ENCODE measurements around the gene NHS. TPM values are rescaled to one million over a fixed set of nuclear protein-coding genes. Genes with fewer than 3 reads are reported as not detected.
A peak's percentile ranks its signal among the peaks of the same experiment; 100 is the strongest.

The NHS gene
- total RNA-seq, 1 experiment from 2014 or later, result 6.2 TPM

- no peak for TF ChIP-seq CTCF (IDR thresholded peaks at IDR 0.05; ENCODE audit: unreplicated experiment)
- no peak overlapping the region for H3K27ac Mint-ChIP-seq (ENCODE audit: low read depth, unreplicated experiment)
- intact Hi-C loops (cut with micrococcal nuclease), result no loop called here
- ChIA-PET CTCF (interaction anchor here (0.5 to 1.6 kb wide), 4 partner anchors 60 to 1572 kb away, joined by 3 read pairs; no protein-coding TSS in a partner anchor), POLR2A (no interaction called here)
- no peak for DNase-seq (ENCODE audit: unreplicated experiment)
- H3K4me3 Mint-ChIP-seq (ENCODE audit: unreplicated experiment), result no peak overlapping the region
- H3K36me3 Mint-ChIP-seq (ENCODE audit: insufficient read depth, unreplicated experiment), result peaks cover 6% of the 10 kb centered on the region
- no peaks in the 10 kb centered on the region for H3K9me3 Mint-ChIP-seq (ENCODE audit: unreplicated experiment)
- peaks cover 68% of the 10 kb centered on the region for H3K27me3 Mint-ChIP-seq (ENCODE audit: insufficient read depth, unreplicated experiment)
- BruUV-seq (replicated peaks), result no TSS peak
- H3K4me1 Mint-ChIP-seq (ENCODE audit: insufficient read depth, unreplicated experiment), result no peaks in the 10 kb centered on the region
Measured at GRCh38 chrX:17531500-17531899, 156.5 kb downstream of the NHS start.

GRCh38 chrX:17535229-17535628 lies 160.2 kb downstream of the NHS start:
- peaks cover 73% of the 10 kb centered on the region for H3K27me3 Mint-ChIP-seq (ENCODE audit: insufficient read depth, unreplicated experiment)
- H3K4me3 Mint-ChIP-seq (ENCODE audit: unreplicated experiment), result no peak overlapping the region
- ChIA-PET POLR2A (no interaction called here), CTCF (interaction anchor here (0.6 to 1.6 kb wide), 18 partner anchors 10 to 146 kb away, joined by 3 to 5 read pairs (median 3); no protein-coding TSS in a partner anchor)
- TF ChIP-seq CTCF (IDR thresholded peaks at IDR 0.05; ENCODE audit: unreplicated experiment), result peak; percentile 42
- no peaks in the 10 kb centered on the region for H3K36me3 Mint-ChIP-seq (ENCODE audit: insufficient read depth, unreplicated experiment)
- peak; percentile 78 for DNase-seq (ENCODE audit: unreplicated experiment)
- no peak overlapping the region for H3K27ac Mint-ChIP-seq (ENCODE audit: low read depth, unreplicated experiment)
- no peaks in the 10 kb centered on the region for H3K4me1 Mint-ChIP-seq (ENCODE audit: insufficient read depth, unreplicated experiment)
- BruUV-seq (replicated peaks), result no TSS peak
- intact Hi-C loops (cut with micrococcal nuclease), result loop anchor here (1.0 to 2.0 kb wide), 3 partner anchors 56 to 292 kb away; no protein-coding TSS in a partner anchor
- no peaks in the 10 kb centered on the region for H3K9me3 Mint-ChIP-seq (ENCODE audit: unreplicated experiment)

GRCh38 chrX:17537723-17538243 lies 162.8 kb downstream of the NHS start:
- POLR2A ChIA-PET, result no interaction called here
- BruUV-seq (replicated peaks), result no TSS peak
- Mint-ChIP-seq H3K4me3 (ENCODE audit: unreplicated experiment) (no peak overlapping the region), H3K27me3 (ENCODE audit: insufficient read depth, unreplicated experiment) (peaks cover 62% of the 10 kb centered on the region), H3K4me1 (ENCODE audit: insufficient read depth, unreplicated experiment) (no peaks in the 10 kb centered on the region), H3K36me3 (ENCODE audit: insufficient read depth, unreplicated experiment) (no peaks in the 10 kb centered on the region), H3K27ac (ENCODE audit: low read depth, unreplicated experiment) (no peak overlapping the region), H3K9me3 (ENCODE audit: unreplicated experiment) (no peaks in the 10 kb centered on the region)
- no peak for DNase-seq (ENCODE audit: unreplicated experiment)
- TF ChIP-seq CTCF (IDR thresholded peaks at IDR 0.05; ENCODE audit: unreplicated experiment), result no peak
- intact Hi-C loops (cut with micrococcal nuclease), result no loop called here
- CTCF ChIA-PET, result interaction anchor here (1.4 kb wide), 1 partner anchor 53 kb away, joined by 3 read pairs; no protein-coding TSS in a partner anchor

- ChIA-PET CTCF (interaction anchor here (0.9 kb wide), 1 partner anchor 147 kb away, joined by 3 read pairs; no protein-coding TSS in a partner anchor), POLR2A (no interaction called here)
- TF ChIP-seq CTCF (IDR thresholded peaks at IDR 0.05; ENCODE audit: unreplicated experiment), result no peak
- H3K27me3 Mint-ChIP-seq (ENCODE audit: insufficient read depth, unreplicated experiment), result peaks cover 49% of the 10 kb centered on the region
- no peak overlapping the region for H3K27ac Mint-ChIP-seq (ENCODE audit: low read depth, unreplicated experiment)
- H3K9me3 Mint-ChIP-seq (ENCODE audit: unreplicated experiment), result no peaks in the 10 kb centered on the region
- no peak overlapping the region for H3K4me3 Mint-ChIP-seq (ENCODE audit: unreplicated experiment)
- no peaks in the 10 kb centered on the region for H3K36me3 Mint-ChIP-seq (ENCODE audit: insufficient read depth, unreplicated experiment)
- no TSS peak for BruUV-seq (replicated peaks)
- DNase-seq (ENCODE audit: unreplicated experiment), result no peak
- intact Hi-C loops (cut with micrococcal nuclease), result no loop called here
- H3K4me1 Mint-ChIP-seq (ENCODE audit: insufficient read depth, unreplicated experiment), result no peaks in the 10 kb centered on the region
Measured at GRCh38 chrX:17542123-17542522, 167.1 kb downstream of the NHS start.
